DND-41 (cell line): ENCODE measurements around the gene RAMP1.

Experiments used
- EZH2 ChIP-seq: IDR thresholded peaks from 3 replicates; pipeline ENCODE4 v1.6.1; 2012; ENCODE audit warnings: borderline replicate concordance, low read depth, mild to moderate bottlenecking, moderate library complexity, low read length, inconsistent platforms; ENCODE audit not compliant: severe bottlenecking
- TF ChIP-seq, protein P1 (sequence below): IDR thresholded peaks from 2 replicates; pipeline ENCODE4 v1.5.1; 2012; ENCODE audit warnings: borderline replicate concordance, low read length, moderate library complexity, mild to moderate bottlenecking; ENCODE audit not compliant: poor library complexity, severe bottlenecking; ENCODE audit errors: extremely low read depth

- TF ChIP-seq EZH2, result no peak
- TF ChIP-seq, protein P1, sequence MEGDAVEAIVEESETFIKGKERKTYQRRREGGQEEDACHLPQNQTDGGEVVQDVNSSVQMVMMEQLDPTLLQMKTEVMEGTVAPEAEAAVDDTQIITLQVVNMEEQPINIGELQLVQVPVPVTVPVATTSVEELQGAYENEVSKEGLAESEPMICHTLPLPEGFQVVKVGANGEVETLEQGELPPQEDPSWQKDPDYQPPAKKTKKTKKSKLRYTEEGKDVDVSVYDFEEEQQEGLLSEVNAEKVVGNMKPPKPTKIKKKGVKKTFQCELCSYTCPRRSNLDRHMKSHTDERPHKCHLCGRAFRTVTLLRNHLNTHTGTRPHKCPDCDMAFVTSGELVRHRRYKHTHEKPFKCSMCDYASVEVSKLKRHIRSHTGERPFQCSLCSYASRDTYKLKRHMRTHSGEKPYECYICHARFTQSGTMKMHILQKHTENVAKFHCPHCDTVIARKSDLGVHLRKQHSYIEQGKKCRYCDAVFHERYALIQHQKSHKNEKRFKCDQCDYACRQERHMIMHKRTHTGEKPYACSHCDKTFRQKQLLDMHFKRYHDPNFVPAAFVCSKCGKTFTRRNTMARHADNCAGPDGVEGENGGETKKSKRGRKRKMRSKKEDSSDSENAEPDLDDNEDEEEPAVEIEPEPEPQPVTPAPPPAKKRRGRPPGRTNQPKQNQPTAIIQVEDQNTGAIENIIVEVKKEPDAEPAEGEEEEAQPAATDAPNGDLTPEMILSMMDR, result no peak
Measured at GRCh38 chr2:237863689-237864443, 4.4 kb downstream of the RAMP1 start.
